Renal cortex interstitium (tissue), 11 donors: ENCODE measurements around the gene CNOT3. TPM values are rescaled to one million over a fixed set of nuclear protein-coding genes. Genes with fewer than 3 reads are reported as not detected.

Source experiments
- DNase-seq, 11 donors: peaks; one replicate each; pipeline ENCODE4 v3.0.0-alpha.2; 2013; ENCODE audit warnings: low read depth in 9 of 11, low spot score in 4 of 11; ENCODE audit errors: extremely low read depth in 1 of 11
- polyA plus RNA-seq, 3 donors: library from polyadenylated mRNA; unstranded; fragments of 120-200 nt; gene quantifications; one replicate each; pipeline ENCODE4 v1.2.1, GENCODE V29; 2013; ENCODE audit not compliant: insufficient read length in 3 of 3

Gene CNOT3
- polyA plus RNA-seq, 3 donors = 66.6 to 75.4 (median 75.4) TPM

DNA sequence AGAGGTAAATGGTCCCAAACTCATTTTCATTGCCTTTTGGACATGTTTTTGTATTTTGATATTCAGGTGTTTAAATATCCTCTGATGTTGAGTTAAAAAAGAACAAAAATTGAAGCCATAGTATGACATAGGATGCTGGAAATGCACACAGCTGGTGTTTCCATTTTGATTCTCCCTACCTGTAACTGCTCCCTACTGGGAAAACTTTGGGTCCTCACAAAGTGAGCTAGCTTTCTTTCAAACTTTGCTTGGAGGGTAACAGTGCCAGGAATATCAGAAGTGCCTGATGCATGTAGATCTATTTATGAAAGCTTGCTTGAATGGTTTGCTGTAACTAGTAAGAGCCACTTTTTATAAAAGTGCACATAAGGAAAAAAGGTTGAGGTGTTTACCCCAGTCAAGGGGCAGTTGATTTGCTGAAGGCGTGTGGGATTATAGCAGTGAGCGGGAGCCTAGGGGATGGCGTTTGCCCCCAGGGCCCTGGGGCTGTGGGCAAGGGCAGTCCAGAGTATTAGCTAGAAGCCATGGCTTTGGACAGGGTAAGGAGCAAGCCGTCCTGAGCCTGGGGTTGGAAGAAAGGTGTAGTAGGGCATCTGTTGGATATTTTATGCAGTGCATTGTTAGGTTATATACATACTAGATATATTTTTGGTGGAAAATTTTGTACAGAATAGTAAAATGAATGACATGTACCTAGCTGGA lies 67.4 kb downstream of the CNOT3 start:
- no peak for DNase-seq

Other genes with a start within 250 kb of the CNOT3 start
- gene CACNG7, start 228.5 kb upstream of the CNOT3 start, polyA plus RNA-seq = 1 to 10 TPM in 1 of 3 donors, under 1 TPM in 2; 0.23 to 1.0 (median 0.45) TPM
- under 1 TPM; 0.20 to 0.51 (median 0.23) TPM for gene CACNG8, start 174.8 kb upstream of the CNOT3 start, polyA plus RNA-seq
- under 1 TPM; 0.73 to 1.00 (median 0.85) TPM for gene CACNG6, start 146.1 kb upstream of the CNOT3 start, polyA plus RNA-seq
- gene VSTM1, start 73.9 kb upstream of the CNOT3 start, polyA plus RNA-seq = under 1 TPM in 1 of 3 donors, not detected in 2; 0.27 TPM
- gene TARM1, start 56.4 kb upstream of the CNOT3 start, polyA plus RNA-seq = under 1 TPM in 2 of 3 donors, not detected in 1; 0.17 to 0.20 TPM
- gene OSCAR, start 37.0 kb upstream of the CNOT3 start, polyA plus RNA-seq = under 1 TPM; 0.11 to 0.42 (median 0.27) TPM
- 100 to 1,000 TPM in 2 of 3 donors, 10 to 100 TPM in 1; 84.6 to 151 (median 147) TPM for gene NDUFA3, start 34.9 kb upstream of the CNOT3 start, polyA plus RNA-seq
- 10 to 100 TPM; 12.0 to 19.3 (median 18.8) TPM for gene TFPT, start 22.1 kb upstream of the CNOT3 start, polyA plus RNA-seq
- gene PRPF31, start 22.0 kb upstream of the CNOT3 start, polyA plus RNA-seq = 10 to 100 TPM; 68.0 to 82.8 (median 73.0) TPM
- gene LENG1, start 22.0 kb downstream of the CNOT3 start, polyA plus RNA-seq = 10 to 100 TPM in 1 of 3 donors, 1 to 10 TPM in 2; 7.5 to 10.5 (median 9.8) TPM
- 10 to 100 TPM; 20.1 to 50.0 (median 29.2) TPM for gene TMC4, start 35.4 kb downstream of the CNOT3 start, polyA plus RNA-seq
- 10 to 100 TPM; 56.8 to 85.9 (median 80.3) TPM for gene MBOAT7, start 51.8 kb downstream of the CNOT3 start, polyA plus RNA-seq
- 10 to 100 TPM; 46.2 to 63.2 (median 60.2) TPM for gene TSEN34, start 53.5 kb downstream of the CNOT3 start, polyA plus RNA-seq
- 1,000 to 10,000 TPM; 1,235 to 1,695 (median 1,501) TPM for gene RPS9, start 63.1 kb downstream of the CNOT3 start, polyA plus RNA-seq
- 1 to 10 TPM; 1.0 to 3.8 (median 1.5) TPM for gene LILRB3, start 85.2 kb downstream of the CNOT3 start, polyA plus RNA-seq
- under 1 TPM; 0.44 to 0.85 (median 0.47) TPM for gene LILRA6, start 105.0 kb downstream of the CNOT3 start, polyA plus RNA-seq
- gene LILRB5, start 119.5 kb downstream of the CNOT3 start, polyA plus RNA-seq = 1 to 10 TPM; 1.4 to 3.7 (median 2.3) TPM
- 1 to 10 TPM in 2 of 3 donors, under 1 TPM in 1; 0.84 to 2.8 (median 1.7) TPM for gene LILRB2, start 143.3 kb downstream of the CNOT3 start, polyA plus RNA-seq
- gene LILRA5, start 175.4 kb downstream of the CNOT3 start, polyA plus RNA-seq = 1 to 10 TPM in 1 of 3 donors, under 1 TPM in 2; 0.42 to 1.7 (median 0.70) TPM
- under 1 TPM in 1 of 3 donors, not detected in 2; 0.11 TPM for gene LILRA4, start 201.4 kb downstream of the CNOT3 start, polyA plus RNA-seq
- gene LAIR1, start 227.2 kb downstream of the CNOT3 start, polyA plus RNA-seq = 1 to 10 TPM; 3.3 to 5.9 (median 5.3) TPM